ENCODE data around the gene KRTAP12-4.

The KRTAP12-4 gene

DNA sequence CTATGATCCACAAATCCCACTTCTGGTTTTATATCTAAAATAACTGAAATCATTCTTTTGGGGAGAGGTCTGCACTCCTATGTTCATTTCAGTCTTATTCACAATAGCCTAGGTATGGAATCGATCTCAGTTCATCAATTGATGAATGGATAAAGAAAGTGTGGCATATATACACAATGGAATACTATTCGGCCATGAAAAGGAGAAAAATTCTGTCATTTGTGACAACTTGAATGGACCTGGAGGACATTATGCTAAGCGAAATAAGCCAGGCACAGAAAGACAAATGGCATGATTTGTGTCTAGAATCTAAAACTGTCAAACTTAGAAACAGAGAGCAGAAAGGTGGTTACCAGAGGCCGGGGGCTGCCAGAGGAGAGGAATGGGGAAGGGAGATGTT lies 48.0 kb downstream of the KRTAP12-4 start:
- DNase-seq: no peak
